ENCODE measurements around the gene FANCL. TPM values are rescaled to one million over a fixed set of nuclear protein-coding genes. Genes with fewer than 3 reads are reported as not detected.

FANCL gene
- total RNA-seq, 1 donor from 2014 or later, result 37.4 TPM

DNA sequence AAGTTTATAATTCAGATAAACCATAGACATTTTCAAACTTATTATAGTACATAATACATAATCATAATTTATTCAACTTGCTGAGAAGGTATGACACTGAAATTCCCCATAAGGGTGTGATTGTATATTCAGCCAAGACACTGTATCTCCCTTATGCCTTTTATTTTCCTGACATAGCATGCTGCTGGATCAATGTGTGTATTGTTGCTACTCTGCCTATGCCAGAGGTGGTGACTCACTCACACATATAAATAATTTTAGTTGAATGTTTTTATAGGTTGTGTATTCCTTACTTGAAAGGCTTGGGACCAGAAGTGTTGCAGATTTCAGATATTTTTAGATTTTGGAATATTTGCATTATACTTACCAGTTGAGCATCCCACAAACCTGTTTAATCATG is 107.7 kb downstream of the FANCL start:
- H3K4me1 Mint-ChIP-seq (ENCODE audit: unreplicated experiment), result peaks cover 21% of the 10 kb centered on the region
- H3K27me3 Mint-ChIP-seq, result no peaks in the 10 kb centered on the region
- H3K36me3 Mint-ChIP-seq, result peaks cover 8% of the 10 kb centered on the region
- no peak overlapping the region for H3K4me3 Mint-ChIP-seq
- DNase-seq (ENCODE audit: extremely low spot score, unreplicated experiment), result no peak
- TF ChIP-seq, protein P1, sequence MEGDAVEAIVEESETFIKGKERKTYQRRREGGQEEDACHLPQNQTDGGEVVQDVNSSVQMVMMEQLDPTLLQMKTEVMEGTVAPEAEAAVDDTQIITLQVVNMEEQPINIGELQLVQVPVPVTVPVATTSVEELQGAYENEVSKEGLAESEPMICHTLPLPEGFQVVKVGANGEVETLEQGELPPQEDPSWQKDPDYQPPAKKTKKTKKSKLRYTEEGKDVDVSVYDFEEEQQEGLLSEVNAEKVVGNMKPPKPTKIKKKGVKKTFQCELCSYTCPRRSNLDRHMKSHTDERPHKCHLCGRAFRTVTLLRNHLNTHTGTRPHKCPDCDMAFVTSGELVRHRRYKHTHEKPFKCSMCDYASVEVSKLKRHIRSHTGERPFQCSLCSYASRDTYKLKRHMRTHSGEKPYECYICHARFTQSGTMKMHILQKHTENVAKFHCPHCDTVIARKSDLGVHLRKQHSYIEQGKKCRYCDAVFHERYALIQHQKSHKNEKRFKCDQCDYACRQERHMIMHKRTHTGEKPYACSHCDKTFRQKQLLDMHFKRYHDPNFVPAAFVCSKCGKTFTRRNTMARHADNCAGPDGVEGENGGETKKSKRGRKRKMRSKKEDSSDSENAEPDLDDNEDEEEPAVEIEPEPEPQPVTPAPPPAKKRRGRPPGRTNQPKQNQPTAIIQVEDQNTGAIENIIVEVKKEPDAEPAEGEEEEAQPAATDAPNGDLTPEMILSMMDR (conservative IDR thresholded peaks at IDR 0.05), result no peak
- H3K9me3 Mint-ChIP-seq, result no peaks in the 10 kb centered on the region
- no peak overlapping the region for H3K27ac Mint-ChIP-seq

DNA sequence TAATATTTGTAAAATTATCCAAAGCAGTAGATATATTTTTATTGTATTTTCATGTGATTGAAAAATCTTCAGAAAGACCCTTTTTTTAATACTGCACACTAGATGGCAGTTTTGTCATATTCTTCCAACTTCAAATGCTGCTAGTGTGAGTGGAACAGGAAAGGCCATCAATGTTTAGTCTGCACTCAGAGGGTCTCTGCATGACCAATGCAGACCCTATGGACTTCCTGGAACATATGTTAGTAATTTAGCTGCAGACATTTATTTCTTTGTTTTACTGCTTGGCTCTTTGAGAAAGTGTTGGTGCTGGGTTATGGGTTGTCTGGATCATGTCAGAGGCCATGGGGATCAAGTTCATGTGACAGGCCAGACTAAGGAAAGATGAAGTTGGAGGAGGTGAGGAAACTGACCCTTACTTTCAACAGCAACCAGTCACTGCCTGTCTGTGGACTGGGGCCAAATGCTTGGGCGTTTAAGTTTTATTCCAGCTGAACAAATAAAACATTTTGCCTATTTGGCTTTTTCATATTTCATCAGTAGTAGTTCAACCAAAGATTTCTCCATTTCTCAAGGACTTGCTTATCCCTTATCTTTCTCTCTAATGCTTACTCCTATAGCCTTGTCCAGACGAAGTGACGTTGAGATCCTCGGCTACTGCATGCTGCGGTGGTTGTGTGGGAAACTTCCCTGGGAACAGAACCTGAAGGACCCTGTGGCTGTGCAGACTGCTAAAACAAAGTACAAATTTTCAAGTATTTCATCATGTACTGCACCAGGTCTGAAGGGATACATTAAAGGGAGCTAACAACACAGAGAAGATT is 109.7 kb downstream of the FANCL start:
- no peaks in the 10 kb centered on the region for H3K9me3 Mint-ChIP-seq
- no peaks in the 10 kb centered on the region for H3K27me3 Mint-ChIP-seq
- no peak for DNase-seq (ENCODE audit: extremely low spot score, unreplicated experiment)
- H3K27ac Mint-ChIP-seq, result peak overlapping the region; percentile 9
- TF ChIP-seq, protein P1 (conservative IDR thresholded peaks at IDR 0.05), result peak; percentile 63
- peak overlapping the region; percentile 16 for H3K4me3 Mint-ChIP-seq
- H3K4me1 Mint-ChIP-seq (ENCODE audit: unreplicated experiment), result peaks cover 21% of the 10 kb centered on the region
- H3K36me3 Mint-ChIP-seq, result peaks cover 7% of the 10 kb centered on the region

DNA sequence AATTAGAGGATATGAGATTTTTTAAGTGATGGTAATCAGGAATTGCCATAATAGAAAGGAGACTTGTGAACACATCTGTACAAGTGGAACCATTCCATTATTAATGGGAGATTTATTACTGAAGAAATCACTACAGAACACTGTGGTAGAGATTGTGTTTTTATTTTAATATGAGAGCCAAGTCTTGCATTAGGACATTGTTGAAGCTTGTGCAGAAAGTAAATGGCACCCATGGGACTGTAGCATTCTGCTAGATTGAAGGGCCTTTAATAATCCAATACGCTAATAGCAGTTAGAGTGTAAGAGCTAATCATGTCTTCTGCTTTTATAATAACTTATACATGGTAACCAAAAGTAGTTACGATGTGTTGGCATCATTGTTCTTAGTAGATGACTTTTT is 110.9 kb downstream of the FANCL start:
- H3K27me3 Mint-ChIP-seq, result no peaks in the 10 kb centered on the region
- DNase-seq (ENCODE audit: extremely low spot score, unreplicated experiment), result no peak
- H3K4me3 Mint-ChIP-seq, result no peak overlapping the region
- TF ChIP-seq, protein P1 (conservative IDR thresholded peaks at IDR 0.05), result no peak
- H3K4me1 Mint-ChIP-seq (ENCODE audit: unreplicated experiment), result peaks cover 21% of the 10 kb centered on the region
- H3K9me3 Mint-ChIP-seq, result no peaks in the 10 kb centered on the region
- no peak overlapping the region for H3K27ac Mint-ChIP-seq
- peaks cover 3% of the 10 kb centered on the region for H3K36me3 Mint-ChIP-seq

DNA sequence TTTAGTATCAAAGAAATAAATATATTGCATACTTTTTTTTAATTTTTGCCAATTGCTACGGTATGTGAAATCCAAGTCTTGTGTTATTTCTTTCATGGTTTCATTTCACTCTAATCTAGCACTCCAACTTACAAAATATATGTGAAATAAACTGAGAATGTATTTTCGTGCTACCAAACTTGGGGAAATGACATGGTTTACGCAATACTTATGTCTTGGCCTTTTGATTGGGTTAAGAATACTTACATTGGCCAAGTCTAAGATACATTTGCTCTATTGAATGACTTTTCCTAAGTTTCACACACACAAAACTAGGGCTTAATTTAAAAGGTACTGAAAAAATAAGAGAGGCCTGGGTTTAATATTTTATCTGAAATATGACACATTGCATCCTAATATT is 114.0 kb downstream of the FANCL start:
- Mint-ChIP-seq H3K9me3 (no peaks in the 10 kb centered on the region), H3K27ac (no peak overlapping the region), H3K4me1 (ENCODE audit: unreplicated experiment) (peaks cover 16% of the 10 kb centered on the region), H3K36me3 (peaks cover 12% of the 10 kb centered on the region), H3K4me3 (no peak overlapping the region), H3K27me3 (no peaks in the 10 kb centered on the region)
- no peak for DNase-seq (ENCODE audit: extremely low spot score, unreplicated experiment)
- TF ChIP-seq, protein P1 (conservative IDR thresholded peaks at IDR 0.05), result no peak

DNA sequence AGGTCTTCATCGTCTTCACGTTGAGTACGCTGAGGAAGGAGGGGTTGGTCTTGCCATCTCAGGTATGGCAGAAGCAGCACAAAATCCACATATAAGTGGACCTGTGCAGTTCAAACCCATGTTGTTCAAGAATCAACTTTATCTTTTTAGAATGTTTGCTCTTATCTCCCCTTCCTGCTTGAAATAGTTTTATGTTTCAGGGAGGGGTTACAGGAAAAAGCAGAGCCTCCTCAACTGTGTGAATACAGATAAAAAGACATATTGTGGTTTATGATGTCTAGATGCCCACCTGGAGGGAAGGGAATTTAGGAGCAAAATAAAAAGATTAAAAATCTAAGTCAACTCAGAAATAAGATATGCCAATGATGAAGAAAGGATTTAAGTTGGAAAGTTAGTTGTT is 118.6 kb downstream of the FANCL start:
- Mint-ChIP-seq H3K36me3 (peaks cover 27% of the 10 kb centered on the region), H3K27ac (no peak overlapping the region), H3K9me3 (peaks cover 16% of the 10 kb centered on the region), H3K27me3 (no peaks in the 10 kb centered on the region), H3K4me1 (ENCODE audit: unreplicated experiment) (no peaks in the 10 kb centered on the region), H3K4me3 (no peak overlapping the region)
- no peak for DNase-seq (ENCODE audit: extremely low spot score, unreplicated experiment)
- TF ChIP-seq, protein P1 (conservative IDR thresholded peaks at IDR 0.05), result no peak

Data from type B pancreatic cell (in vitro differentiated cells).